HG03196 (cell line): Measurements from ENCODE around the gene MRTFB.

Experiments
- ATAC-seq: cut with Tn5 transposase; IDR thresholded peaks from one replicate; pipeline ENCODE4 v1.9.1; 2021; ENCODE audit not compliant: unreplicated experiment

MRTFB gene

GRCh38 chr16:14225457-14225856, 154.3 kb downstream of the MRTFB start:
- no peak for ATAC-seq

GRCh38 chr16:14232106-14232864, 161.2 kb downstream of the MRTFB start:
- ATAC-seq, result no peak

- ATAC-seq, result no peak
Observed at GRCh38 chr16:14236401-14236800, 165.3 kb downstream of the MRTFB start.

- ATAC-seq, result no peak
Observed at GRCh38 chr16:14238756-14239155, 167.6 kb downstream of the MRTFB start.

- ATAC-seq, result no peak
Observed at GRCh38 chr16:14239791-14240190, 168.7 kb downstream of the MRTFB start.

GRCh38 chr16:14240219-14240843, 169.2 kb downstream of the MRTFB start:
- ATAC-seq, result no peak

- ATAC-seq, result no peak
Observed at GRCh38 chr16:14240964-14241363, 169.8 kb downstream of the MRTFB start.

- ATAC-seq, result no peak
Observed at GRCh38 chr16:14241631-14242030, 170.5 kb downstream of the MRTFB start.

GRCh38 chr16:14242769-14243168, 171.7 kb downstream of the MRTFB start:
- no peak for ATAC-seq

- ATAC-seq, result no peak
Observed at GRCh38 chr16:14244196-14245010, 173.3 kb downstream of the MRTFB start.

GRCh38 chr16:14248791-14249190, 177.7 kb downstream of the MRTFB start:
- ATAC-seq, result no peak

- no peak for ATAC-seq
Observed at GRCh38 chr16:14249291-14250032, 178.3 kb downstream of the MRTFB start.

- no peak for ATAC-seq
Observed at GRCh38 chr16:14251419-14251818, 180.3 kb downstream of the MRTFB start.

- no peak for ATAC-seq
Observed at GRCh38 chr16:14252860-14253259, 181.7 kb downstream of the MRTFB start.

- ATAC-seq, result no peak
Observed at GRCh38 chr16:14263011-14263410, 191.9 kb downstream of the MRTFB start.

- ATAC-seq, result no peak
Observed at GRCh38 chr16:14263769-14264168, 192.7 kb downstream of the MRTFB start.

- no peak for ATAC-seq
Observed at GRCh38 chr16:14264327-14264943, 193.3 kb downstream of the MRTFB start.

- no peak for ATAC-seq
Observed at GRCh38 chr16:14268073-14268472, 197.0 kb downstream of the MRTFB start.

GRCh38 chr16:14275934-14276333, 204.8 kb downstream of the MRTFB start:
- no peak for ATAC-seq

- ATAC-seq, result no peak
Observed at GRCh38 chr16:14278749-14279148, 207.6 kb downstream of the MRTFB start.

- ATAC-seq, result no peak
Observed at GRCh38 chr16:14280541-14280940, 209.4 kb downstream of the MRTFB start.
